ENCODE measurements around the gene MCTP2.

Gene MCTP2, protein sequence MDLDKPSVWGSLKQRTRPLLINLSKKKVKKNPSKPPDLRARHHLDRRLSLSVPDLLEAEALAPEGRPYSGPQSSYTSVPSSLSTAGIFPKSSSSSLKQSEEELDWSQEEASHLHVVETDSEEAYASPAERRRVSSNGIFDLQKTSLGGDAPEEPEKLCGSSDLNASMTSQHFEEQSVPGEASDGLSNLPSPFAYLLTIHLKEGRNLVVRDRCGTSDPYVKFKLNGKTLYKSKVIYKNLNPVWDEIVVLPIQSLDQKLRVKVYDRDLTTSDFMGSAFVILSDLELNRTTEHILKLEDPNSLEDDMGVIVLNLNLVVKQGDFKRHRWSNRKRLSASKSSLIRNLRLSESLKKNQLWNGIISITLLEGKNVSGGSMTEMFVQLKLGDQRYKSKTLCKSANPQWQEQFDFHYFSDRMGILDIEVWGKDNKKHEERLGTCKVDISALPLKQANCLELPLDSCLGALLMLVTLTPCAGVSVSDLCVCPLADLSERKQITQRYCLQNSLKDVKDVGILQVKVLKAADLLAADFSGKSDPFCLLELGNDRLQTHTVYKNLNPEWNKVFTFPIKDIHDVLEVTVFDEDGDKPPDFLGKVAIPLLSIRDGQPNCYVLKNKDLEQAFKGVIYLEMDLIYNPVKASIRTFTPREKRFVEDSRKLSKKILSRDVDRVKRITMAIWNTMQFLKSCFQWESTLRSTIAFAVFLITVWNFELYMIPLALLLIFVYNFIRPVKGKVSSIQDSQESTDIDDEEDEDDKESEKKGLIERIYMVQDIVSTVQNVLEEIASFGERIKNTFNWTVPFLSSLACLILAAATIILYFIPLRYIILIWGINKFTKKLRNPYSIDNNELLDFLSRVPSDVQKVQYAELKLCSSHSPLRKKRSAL

DNA sequence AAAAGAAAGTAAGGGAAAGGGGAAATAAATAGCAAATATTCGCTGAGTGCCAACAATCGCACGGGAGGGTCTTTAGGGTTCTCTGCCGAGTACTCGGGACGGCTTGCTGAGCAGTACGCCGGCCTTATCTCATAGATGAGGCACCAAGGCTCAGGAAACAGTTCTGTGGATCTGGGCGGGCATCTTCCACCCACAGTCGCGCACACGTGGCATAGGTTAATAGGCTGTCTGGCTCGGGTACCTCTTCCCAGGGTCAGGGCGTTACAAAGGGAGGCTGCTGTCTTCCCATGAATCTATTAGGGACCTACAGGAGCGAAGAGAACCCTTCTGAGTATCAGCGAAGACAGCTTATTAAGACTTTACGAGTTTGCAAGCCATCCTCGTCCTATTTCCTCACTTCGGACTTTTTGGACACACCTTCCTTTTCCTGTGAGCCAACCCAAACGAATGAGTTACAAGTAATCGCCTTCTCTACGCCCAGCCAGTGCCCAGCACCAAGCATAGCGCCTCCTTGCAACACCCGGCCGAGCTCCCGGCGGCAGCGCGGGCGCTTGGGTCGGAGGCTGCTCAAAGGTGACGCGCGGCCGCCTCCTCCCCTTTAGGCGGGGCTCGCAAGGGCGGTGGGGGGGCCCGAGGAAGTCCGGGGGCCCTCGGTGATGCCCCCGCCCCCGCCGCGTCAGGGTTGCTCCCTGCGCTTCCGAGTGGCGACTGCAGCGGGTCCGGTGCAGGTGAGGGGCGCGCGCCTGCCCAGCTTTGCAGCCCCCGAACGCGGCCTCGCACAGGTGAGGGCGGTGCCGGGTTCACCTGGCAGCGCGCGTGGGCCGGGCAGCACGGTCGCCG is at the start of gene MCTP2:
Gene MCTP2, plus strand, starts transcription at position 679 of the 840 bp plus-strand sequence. CDS start 66,705 bp downstream, outside the sequence.
- DNase-seq, result peak; percentile 78

DNA sequence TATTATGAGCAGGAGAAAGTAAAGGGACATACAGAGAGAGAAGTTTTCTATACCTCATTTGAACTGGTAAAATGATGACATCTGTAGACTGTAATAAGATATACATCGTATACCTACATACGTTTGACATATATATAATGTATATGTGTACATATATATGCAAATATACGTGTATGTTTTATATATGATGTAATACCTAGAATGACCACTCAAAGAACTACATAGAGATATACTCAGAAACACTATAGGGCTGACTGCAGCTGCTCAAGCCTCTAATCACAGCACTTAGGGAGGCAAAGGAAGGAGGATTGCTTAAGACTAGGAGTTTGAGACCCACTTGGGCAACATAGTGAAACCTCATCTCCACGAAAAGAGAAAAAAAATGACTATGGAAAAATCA is 48.5 kb upstream of the MCTP2 start:
- no peak for DNase-seq

DNA sequence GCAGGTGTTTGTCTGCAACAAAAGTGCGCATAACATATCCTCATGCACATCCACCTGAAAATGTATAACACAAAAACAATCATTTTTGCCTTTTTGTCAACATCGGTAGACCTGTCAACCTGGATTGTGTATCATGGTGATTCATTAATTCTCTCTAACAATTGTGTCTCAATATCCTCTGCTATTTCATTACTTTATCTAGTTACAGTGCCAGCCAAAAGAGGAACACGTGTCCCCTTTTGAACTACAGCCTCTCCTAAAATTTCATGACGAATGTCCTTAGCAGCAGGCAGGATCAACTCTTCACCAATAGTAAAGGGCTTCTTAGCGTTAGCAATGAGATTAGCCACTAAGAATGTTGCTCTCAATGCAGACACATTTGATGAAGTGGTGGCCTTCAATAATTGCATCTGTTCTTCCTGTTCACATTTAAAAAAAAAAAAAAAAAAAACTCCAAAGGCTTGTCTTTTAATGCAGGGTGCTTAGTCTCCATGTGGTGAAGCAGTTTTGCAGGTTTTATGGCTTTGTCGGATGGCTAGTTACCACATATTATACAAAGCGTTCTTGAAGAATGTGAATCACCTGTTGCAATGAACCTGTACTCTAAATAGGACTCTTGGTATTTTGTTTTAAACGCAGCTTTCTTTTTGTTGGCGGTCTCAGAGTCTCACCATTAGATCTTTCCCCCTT is 45.7 kb upstream of the MCTP2 start:
- no peak for DNase-seq

DNA sequence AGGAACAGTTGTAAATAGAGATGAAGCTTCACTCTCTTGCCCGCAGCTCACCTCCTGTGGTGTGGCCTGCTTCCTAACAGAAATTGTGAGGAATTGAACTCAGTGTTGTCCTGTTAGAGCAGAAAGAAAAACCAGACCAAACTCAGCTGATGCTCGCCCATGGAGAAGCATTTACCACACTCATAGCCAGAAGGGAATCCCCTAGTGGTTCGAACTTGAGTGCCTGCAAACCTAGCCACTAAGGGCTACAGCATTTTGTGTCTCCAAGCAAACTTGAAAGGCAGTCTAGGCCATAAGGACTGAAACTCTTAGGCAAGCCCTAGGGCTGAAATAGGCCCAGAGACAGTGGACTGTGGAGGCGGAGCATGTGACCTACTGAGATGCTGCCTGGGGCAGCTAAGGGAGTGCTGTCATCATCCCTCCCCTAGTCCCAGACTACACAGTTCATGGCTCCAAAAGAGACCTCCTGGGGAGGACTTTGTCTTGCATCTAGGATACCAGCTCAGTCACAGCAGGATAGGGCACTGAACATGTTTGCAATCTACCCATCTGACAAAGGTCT is 44.5 kb upstream of the MCTP2 start:
- no peak for DNase-seq

DNA sequence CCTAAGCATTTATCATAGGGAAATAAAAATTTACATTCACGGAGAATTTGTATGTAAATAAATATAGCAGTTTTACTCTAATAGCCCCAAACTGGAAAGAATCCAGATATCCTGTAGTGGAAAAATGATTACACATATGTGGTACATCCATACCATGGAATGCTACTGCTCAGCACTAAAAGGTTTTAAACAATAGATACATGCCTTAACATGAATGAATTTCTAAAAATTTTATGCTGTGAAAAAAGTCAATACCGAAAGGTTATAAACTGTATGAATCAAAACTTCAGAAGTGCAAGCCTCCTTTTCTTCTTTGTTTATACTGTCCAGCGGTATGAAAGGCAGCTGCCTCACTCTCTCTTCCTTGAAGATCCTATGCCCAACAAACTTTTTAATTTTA is 37.5 kb upstream of the MCTP2 start:
- no peak for DNase-seq

DNA sequence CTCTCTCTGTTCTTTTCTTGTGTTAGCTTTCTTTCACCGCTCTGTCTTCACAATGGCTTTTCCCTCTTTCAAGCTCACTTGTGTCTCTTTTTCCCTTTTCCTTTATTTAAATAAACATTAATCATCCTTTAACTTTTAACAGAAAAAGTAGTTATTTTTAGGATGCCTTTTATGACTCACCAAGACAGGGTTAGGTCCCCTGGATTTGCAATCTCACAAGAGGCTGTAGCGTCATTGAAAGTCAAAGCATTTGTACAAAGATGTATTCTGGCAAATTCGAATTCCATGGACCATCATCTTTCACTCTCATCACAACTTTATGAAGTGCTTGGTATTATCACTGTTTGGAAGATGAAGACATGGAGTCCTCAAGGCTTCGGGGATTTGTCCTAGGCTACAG is 34.8 kb upstream of the MCTP2 start:
- no peak for DNase-seq

DNA sequence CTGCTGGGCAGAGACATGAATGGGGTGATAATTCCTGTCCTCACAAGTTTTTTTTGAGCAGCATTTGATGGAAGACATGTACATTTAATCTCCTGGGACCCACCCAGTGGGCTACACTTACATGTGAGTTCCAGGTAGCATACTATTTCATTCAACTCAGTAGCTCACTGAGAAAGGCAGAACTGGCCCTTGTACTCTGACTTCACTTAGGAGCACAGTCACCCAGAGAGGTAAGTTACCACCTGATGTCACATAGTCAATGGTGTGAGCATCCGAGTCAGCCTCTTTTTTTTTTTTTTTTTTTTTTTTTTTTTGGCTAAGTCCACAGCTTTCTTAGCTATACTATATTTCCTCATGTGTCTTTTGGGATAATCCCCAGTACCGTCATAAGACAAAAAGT is 32.7 kb upstream of the MCTP2 start:
- no peak for DNase-seq

DNA sequence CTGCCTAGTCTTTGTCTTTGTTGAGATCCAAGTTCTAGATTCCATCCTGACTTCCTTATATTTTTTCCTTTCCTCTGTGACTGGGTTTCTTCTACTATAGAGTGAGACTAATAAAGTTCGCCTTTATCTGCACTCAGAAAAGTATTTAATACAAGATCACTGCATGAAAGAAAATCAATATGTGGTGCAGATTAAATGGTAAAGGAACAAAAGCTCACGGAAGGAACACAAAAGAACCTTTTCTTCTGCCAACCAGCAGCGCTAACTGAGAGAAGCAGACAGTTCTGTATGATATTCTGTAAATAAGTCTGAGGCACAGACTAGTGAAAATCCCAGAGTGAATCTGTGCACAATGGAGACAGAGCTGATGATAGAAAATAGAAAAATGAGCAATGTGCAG is 31.6 kb upstream of the MCTP2 start:
- DNase-seq, result no peak

DNA sequence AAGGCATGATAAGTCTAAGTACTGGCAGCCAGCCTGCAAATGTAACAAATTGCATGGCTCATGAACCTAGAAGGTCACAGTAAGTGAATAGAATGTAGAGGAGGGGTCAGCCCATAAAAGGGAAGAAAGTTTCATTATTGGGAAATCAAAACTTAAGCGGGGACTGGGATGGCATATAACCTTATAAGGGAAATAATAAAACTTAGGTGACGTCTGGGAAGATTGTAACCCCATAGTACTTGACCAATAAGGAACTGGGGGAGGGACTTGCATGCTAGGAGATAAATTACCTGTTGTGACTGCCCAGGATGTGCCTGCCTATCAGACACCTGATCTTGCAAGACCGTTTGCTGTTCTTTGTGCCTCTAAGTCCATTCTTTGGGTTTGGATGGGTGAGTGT is 28.1 kb upstream of the MCTP2 start:
- no peak for DNase-seq

DNA sequence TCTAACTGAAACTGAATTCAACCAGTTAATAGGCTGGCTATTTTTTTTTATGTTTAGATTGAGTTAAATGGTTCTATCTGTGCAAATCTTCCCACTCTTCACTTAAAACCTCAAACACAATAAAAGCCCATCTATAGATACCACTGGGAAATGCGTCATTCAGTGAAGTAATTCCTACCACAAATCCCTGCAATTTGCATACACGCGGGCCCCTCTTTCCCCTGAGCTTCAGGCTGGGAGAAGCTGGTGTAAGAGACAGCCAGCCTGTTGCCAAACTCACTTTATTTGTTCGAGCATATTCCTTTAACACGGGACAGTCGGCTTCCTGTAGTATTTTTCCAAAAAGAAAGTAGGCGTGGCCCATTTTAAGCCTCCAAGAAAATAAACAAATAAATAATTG is 26.0 kb upstream of the MCTP2 start:
- no peak for DNase-seq

DNA sequence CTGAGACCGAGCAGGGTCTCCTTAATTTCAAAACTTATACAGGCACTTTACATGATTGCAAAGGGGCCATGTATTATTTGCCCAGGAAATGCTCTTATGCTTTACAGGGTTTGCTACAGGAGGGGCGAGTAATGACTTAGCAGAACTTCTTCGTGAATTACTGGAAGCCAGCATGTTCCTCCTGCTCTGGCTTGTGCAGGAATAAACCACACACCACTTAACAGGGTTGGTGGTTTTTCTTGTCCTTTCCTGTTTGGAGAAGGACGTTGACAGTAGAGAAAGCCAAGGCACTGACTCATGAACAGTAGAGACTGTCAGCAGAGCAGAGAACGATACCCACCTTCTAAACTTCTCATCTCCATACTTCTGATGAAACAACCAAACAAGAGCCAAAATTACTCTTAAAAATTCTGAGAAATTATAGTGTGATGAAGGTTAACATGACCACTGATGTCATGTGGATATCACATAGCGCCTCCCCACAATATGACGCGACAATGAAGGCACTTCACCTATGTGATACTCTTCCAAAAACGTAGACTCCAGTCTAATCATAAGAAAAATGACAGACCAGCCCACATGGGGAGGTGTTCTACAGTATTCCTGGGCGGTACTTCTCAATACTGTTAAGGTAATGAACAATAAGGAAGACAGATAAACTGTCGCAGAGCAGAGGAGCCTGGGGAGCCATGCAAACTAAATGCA is 24.7 kb upstream of the MCTP2 start:
- no peak for DNase-seq

DNA sequence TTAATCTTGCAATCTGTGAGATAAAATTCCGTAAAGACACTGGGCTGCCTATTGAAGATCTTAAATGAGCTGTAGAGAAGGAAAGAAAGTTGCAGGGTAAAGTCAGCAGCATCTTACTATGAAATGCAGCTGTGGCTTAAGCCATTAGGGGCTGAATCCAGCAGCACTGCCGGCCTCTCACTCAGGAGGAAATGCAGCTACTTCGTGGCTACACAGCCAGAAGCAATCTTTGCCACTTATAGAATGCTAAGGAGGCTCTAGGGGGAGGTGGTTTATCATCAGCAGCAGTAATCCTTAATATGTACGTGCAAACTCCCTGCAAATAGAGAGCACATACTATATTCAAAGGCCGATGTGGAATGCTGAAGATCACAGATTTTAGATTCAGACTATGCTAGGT is 19.1 kb upstream of the MCTP2 start:
- DNase-seq, result no peak

DNA sequence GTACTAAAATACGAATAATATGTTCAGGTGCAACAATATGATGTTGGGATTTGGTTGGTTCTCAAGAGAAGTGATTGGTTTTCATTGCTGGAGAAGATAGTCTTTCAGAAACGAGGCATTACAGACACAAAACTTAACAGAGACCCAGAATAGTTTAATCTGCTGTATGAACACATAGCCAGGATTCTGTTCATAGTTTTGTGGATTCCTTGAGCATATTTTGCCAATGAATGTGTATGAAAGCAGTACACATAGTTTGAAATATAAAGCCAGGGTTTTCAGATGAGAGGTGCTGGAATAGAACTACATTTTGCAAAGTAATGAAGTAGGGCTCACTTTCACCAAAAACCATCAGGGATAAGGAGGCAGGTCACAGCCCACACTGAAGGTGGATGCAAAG is 5.7 kb upstream of the MCTP2 start:
- DNase-seq, result no peak

DNA sequence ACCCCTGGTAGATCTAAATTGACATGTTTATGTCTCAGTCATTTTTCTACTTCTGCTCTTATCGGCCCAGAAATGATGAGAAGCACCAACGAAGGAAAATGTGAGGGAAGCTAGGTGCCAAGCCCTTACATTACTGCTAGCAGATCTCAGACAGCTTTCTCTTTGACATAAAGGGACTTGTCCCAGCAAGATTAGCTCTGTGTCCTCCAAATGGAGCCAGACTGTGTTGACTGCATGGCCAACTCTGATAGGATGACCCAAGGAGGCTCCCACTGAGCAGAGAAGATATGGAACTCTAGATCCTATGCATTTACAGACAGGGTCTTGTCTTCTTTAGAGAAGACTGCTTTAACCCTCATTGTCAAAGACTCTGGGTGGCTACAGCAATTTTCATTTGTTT is 2.8 kb upstream of the MCTP2 start:
- DNase-seq, result no peak

DNA sequence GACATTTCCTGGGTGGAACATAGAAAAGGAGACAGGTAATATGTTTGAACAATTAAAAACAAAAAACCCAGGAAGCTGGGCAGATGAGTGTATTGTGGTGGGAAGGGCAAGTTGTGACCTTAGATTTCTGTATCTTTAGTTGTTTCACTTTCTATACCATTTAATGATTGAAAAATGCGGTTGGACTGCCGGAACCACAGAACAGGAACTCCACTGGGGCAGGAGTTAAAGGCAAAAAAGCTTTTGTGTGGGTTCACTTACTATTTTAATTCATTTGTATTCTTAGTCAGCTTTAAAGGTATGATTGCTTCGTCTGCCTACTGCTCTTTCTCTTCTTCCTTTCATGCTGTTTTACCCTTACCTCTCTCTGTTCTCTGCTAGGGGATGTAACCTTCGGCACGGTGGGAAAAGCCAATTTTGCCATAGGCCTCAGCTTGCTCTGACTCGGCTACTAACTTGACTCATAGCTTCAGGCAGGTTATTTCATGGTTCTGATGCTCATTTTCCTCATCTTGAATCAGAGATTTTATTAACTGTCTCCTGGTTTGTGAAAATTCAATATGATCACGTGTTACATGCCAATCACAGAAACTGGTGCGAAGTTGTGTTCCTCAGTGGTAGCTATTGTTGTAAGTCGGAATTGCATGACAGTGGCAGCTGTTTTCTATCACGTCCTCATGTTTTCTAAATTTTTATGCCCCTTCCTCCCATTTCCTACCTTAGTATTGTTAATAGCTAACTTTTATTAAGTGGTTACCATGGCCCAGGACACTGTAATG is 1.6 kb upstream of the MCTP2 start:
- DNase-seq, result no peak

DNA sequence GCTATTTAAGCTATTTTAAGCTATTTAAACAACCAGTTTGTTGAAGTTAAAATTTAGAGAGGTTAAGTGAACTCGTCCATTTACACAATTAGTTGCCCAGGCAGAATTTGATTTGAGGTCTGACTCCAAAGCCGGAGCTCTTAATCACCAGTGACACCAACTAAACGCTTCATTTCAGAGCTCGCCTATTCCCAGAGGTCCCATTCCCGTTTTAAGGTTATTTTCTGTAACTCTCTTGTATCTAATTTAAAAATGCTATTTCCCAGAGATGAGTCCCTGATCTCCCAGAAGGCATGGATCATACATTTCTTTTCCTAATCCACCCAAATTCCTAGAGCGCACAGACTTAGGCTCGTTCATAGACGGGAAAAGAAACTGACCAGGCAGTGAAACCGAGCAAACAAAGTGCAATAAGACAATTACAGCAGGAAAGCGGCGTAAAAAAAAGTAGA is 904 bp upstream of the MCTP2 start:
- DNase-seq, result no peak

DNA sequence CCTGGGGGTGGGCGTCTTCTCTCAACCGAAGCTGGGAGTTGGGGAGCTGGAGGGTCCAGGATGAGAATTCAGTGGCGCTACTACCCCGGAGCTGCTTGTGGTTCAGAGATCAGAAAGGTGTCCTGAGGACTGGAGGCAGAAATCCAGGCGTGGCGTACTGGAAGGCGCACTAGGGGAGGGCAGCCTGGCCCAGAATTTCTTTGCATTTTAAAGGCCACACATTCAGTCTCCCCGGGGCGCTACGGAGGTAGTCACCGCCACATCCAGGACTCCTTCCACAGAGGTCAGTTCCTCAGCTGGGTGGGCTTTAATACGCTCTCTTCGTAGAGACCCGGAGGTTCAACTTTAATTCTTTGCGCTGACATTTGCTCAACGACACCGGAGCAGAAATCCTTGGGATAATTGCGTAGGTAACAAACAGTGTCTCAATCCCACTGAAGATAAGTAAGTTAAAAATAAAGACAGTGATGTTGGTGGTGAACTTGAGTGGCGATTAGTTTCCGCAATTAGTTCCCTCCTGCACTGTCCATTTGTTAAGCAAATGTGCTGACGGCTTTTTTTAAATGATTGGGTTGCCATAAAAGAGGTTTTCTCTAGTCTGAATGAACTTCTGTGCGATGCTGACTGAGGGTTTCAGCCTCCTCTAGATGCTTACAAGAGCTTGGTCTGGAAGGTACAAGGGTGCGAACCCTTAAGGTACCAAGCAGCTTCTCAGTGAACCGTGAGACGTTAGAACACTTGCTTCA is 535 bp downstream of the MCTP2 start:
- no peak for DNase-seq

DNA sequence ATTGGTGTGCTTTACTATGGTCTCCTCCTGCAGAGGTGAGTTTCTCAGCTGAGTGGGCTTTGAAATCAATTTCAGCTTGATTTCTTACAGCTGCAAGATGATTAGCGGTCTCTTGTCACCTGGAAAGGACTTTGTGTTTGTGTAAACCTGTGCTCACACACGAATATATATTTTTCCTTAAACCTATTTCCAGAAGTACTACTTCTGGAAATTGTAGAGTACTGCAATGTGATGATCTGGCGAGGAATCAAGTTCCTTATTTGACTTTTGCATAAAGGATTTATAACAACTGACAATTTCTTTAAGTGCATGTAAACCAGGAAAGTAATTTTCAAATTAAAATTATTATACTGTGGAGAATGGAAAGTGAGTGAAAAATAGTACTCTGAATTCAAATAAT is 2.1 kb downstream of the MCTP2 start:
- DNase-seq, result no peak

DNA sequence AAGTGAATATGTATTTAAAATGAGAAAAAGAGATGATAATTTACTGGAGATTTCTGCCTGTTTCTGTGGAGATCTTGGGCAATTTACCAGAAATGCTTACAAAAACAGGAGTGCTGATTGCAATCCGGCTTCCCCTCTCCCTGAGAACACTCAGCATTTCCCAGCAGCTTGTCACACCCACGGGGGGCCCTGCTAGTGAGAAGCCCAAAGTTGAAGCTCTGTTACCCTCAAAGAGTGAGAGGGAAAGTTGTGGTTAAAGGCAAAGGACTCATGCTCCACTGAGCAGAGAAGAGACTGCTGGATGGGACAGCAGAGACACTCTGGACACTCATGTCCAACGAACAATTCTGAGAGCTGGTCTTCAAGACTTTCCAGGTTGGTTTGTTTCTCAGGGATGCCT is 2.9 kb downstream of the MCTP2 start:
- DNase-seq, result no peak

DNA sequence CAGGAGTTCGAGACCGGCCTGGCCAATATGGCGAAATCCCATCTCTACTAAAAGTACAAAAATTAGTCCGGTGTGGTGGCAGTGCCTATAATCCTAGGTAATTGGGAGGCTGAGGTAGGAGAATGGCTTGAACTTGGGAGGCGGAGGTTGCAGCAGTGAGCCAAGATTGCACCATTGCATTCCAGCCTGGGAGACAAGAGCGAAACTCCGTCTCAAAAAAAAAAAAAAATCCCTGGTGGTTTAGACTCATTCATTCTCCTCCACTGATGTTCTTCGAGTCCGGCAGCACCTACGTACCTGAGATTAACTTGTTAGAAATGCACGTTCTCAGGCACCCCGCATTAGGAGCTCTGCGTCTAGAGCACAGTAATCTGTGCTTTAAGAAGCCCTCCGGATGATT is 3.7 kb downstream of the MCTP2 start:
- no peak for DNase-seq
